ENCODE measurements around the gene CLK3.

CLK3 gene

DNA sequence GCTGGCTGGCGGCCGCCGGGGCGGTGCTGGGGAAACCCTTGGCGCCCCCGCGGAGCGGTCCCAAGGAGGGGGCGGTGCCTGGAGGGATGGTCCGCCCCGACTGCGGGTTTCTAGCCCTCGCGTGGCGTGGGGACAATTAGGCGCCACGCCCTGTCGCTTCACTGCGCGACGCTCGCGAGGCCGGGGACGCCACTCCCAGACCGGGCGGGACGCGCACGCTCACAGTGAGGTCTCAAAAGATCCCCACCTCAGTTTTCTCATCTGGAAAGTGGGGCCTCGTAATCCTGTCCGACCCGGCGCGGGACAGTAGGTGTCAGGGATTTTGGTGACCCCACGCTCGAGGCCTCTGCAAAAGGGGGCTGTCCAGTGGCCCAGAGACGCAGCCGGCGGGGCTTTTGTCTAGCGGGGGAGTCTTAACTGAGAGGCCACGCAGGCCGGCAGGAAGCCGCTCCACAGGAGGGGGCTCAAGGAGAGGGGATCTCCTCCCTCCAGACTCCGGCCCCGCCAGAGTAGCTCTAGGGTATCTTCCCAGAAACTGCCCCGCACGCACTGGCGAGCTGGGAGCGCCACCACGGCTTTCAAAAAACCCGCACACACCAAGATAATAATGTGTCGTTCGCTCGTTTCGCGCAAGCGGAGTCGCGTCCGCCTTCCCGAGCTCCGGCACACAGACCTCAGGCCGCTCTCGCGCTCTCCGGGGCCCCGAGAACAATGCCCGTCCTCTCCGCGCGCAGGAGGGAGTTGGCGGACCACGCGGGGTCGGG is 710 bp upstream of the CLK3 start:
- peak overlapping the region; percentile 87; the same call in 1 of the 2 replicates for H3K9ac ChIP-seq (ENCODE audit: low read depth, low read length)
- peak overlapping the region; percentile 97 for H3K4me3 ChIP-seq (ENCODE audit: low read length)
- peak overlapping the region; percentile 30 for H3K27ac ChIP-seq (ENCODE audit: low read length)
- H3K9me3 ChIP-seq (ENCODE audit: insufficient read depth, low read depth, low read length): no peaks in the 10 kb centered on the region
- peaks cover 7% of the 10 kb centered on the region for H3K4me1 ChIP-seq (ENCODE audit: insufficient read depth, low read length)
- H3K36me3 ChIP-seq (ENCODE audit: insufficient read depth, low read depth, low read length): peaks cover 11% of the 10 kb centered on the region
- H3K27me3 ChIP-seq (ENCODE audit: insufficient read depth, low read length): peaks cover 28% of the 10 kb centered on the region

GRCh38 chr15:74616366-74616939 is 817 bp downstream of the CLK3 start:
- no peaks in the 10 kb centered on the region for H3K9me3 ChIP-seq (ENCODE audit: insufficient read depth, low read depth, low read length)
- H3K4me1 ChIP-seq (ENCODE audit: insufficient read depth, low read length): peaks cover 7% of the 10 kb centered on the region
- peaks cover 26% of the 10 kb centered on the region for H3K36me3 ChIP-seq (ENCODE audit: insufficient read depth, low read depth, low read length)
- H3K27ac ChIP-seq (ENCODE audit: low read length): peak overlapping the region; percentile 52
- H3K27me3 ChIP-seq (ENCODE audit: insufficient read depth, low read length): peaks cover 28% of the 10 kb centered on the region
- peak overlapping the region; percentile 89 for H3K9ac ChIP-seq (ENCODE audit: low read depth, low read length)
- peak overlapping the region; percentile 97 for H3K4me3 ChIP-seq (ENCODE audit: low read length)

GRCh38 chr15:74616996-74617395 is 1.4 kb downstream of the CLK3 start:
- H3K4me1 ChIP-seq (ENCODE audit: insufficient read depth, low read length): peaks cover 7% of the 10 kb centered on the region
- H3K9me3 ChIP-seq (ENCODE audit: insufficient read depth, low read depth, low read length): no peaks in the 10 kb centered on the region
- H3K4me3 ChIP-seq (ENCODE audit: low read length): peak overlapping the region; percentile 97
- H3K9ac ChIP-seq (ENCODE audit: low read depth, low read length): no peak overlapping the region
- H3K27me3 ChIP-seq (ENCODE audit: insufficient read depth, low read length): peaks cover 23% of the 10 kb centered on the region
- peaks cover 32% of the 10 kb centered on the region for H3K36me3 ChIP-seq (ENCODE audit: insufficient read depth, low read depth, low read length)
- no peak overlapping the region for H3K27ac ChIP-seq (ENCODE audit: low read length)

DNA sequence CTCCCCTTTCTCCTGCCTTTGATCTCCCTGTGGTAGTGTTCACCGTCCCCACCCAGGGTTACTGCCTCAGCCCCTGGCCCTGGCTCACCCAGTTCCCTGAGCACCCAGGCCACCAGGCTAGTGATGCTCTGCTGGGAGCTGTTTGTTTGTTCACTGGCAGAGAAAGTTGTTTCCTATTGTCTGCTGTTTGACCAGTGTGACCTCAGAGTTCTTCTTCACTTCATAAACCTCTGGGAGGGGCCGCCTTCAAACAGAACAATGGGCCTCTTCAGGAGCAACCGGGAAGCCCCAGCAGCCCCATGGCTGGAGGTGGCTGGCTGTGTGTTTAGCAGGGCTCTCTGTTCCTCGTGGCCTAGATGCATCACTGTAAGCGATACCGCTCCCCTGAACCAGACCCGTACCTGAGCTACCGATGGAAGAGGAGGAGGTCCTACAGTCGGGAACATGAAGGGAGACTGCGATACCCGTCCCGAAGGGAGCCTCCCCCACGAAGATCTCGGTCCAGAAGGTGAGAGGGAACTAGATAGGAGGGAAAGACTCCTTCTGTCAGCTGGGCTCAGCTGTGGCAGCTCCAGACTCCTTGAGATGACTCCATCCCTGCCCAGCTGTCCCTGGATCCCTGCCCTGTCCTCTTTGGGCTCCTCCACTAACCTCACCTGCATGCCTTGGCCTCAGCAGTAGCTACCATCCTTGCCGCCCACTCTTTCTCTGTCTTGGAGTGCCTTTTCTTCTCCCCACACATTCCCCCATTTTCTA is 3.4 kb downstream of the CLK3 start:
- Histone ChIP-seq H3K27me3 (ENCODE audit: insufficient read depth, low read length) (peaks cover 3% of the 10 kb centered on the region; the same call in 1 of the 2 replicates), H3K4me3 (ENCODE audit: low read length) (no peak overlapping the region), H3K9ac (ENCODE audit: low read depth, low read length) (no peak overlapping the region)

DNA sequence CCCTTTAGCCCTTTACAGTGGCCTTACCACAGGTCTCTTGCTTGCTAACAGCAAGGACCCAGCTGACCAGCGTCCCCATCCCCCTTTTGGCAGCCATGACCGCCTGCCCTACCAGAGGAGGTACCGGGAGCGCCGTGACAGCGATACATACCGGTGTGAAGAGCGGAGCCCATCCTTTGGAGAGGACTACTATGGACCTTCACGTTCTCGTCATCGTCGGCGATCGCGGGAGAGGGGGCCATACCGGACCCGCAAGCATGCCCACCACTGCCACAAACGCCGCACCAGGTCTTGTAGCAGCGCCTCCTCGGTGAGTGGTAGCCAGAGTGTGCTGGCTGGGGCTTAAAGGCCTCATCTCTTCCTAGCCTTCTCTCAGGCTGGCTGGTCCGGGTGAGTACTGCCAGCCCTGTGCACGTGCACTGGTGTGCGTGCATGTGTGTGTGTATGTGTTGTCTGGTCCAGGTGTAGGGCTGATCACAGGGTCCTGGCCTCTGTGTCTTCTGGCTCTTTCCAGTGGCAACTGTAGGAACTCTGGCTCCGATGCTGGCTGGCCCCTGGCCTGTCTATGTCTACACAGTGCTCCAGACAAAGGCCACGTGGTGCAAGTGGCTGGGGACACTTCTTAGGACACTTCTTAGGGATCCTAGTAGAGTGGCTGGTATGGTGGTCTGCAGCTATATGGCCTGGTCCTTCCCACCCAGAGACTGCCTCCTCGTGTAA is 4.4 kb downstream of the CLK3 start:
- no peak overlapping the region for H3K9ac ChIP-seq (ENCODE audit: low read depth, low read length)
- H3K27me3 ChIP-seq (ENCODE audit: insufficient read depth, low read length): no peaks in the 10 kb centered on the region
- H3K4me1 ChIP-seq (ENCODE audit: insufficient read depth, low read length): peaks cover 7% of the 10 kb centered on the region
- H3K36me3 ChIP-seq (ENCODE audit: insufficient read depth, low read depth, low read length): peaks cover 62% of the 10 kb centered on the region
- H3K27ac ChIP-seq (ENCODE audit: low read length): no peak overlapping the region
- H3K9me3 ChIP-seq (ENCODE audit: insufficient read depth, low read depth, low read length): no peaks in the 10 kb centered on the region
- no peak overlapping the region for H3K4me3 ChIP-seq (ENCODE audit: low read length)

More for the DNA sequence above, 3.4 kb downstream of the CLK3 start:
- H3K36me3 ChIP-seq (ENCODE audit: insufficient read depth, low read depth, low read length): peaks cover 52% of the 10 kb centered on the region
- peaks cover 7% of the 10 kb centered on the region for H3K4me1 ChIP-seq (ENCODE audit: insufficient read depth, low read length)
- no peak overlapping the region for H3K27ac ChIP-seq (ENCODE audit: low read length)
- H3K9me3 ChIP-seq (ENCODE audit: insufficient read depth, low read depth, low read length): no peaks in the 10 kb centered on the region

DNA sequence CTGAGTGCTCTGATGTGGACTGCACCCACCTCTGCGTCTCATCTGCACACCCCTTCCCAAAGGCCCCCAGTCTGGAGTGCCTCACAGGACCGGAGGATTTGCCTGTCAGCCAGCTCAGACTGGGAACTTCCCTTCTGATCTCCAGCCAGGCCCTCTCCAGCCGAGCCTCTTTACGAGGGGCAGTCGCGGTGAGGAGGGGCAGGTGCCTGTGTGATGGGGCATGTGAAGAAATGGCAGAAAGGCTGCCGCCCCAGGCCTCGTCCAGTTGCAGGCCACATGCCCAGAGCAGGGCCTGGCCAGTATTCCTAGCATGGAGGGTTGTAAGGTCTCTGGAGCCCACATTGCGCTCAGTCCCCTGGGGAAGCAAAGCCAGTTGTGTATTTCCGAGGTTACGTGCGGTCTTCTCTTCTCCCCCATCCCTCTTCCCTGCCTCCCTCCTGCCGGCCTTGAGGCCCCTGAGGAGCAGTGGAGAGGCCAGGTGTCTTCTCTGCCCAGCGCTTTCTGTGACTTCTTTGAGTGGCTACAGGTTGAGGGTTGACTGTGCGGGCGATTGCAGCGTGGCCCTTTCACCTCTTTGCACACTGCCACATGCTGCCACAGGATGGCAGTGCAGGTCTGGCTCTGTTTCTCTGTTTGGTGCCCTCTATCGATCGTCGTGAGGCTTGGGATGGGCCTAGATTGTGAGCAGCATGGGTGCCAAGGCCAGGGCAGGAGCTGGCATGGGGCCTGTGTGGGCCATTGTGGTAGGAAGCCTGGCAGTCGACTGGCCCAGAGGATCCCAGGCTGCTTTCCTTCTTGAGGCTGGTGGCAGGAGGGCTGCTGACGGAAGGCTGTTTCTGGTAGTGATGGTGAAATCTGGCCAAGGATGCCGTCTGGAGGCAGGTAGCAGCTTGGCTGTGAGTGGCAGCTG is 5.3 kb downstream of the CLK3 start:
- Histone ChIP-seq H3K36me3 (ENCODE audit: insufficient read depth, low read depth, low read length) (peaks cover 71% of the 10 kb centered on the region), H3K4me1 (ENCODE audit: insufficient read depth, low read length) (peaks cover 7% of the 10 kb centered on the region), H3K27me3 (ENCODE audit: insufficient read depth, low read length) (no peaks in the 10 kb centered on the region), H3K9ac (ENCODE audit: low read depth, low read length) (no peak overlapping the region), H3K27ac (ENCODE audit: low read length) (no peak overlapping the region), H3K4me3 (ENCODE audit: low read length) (no peak overlapping the region), H3K9me3 (ENCODE audit: insufficient read depth, low read depth, low read length) (no peaks in the 10 kb centered on the region)

- H3K36me3 ChIP-seq (ENCODE audit: insufficient read depth, low read depth, low read length): peaks cover 77% of the 10 kb centered on the region
- H3K9ac ChIP-seq (ENCODE audit: low read depth, low read length): no peak overlapping the region
- peaks cover 6% of the 10 kb centered on the region for H3K4me1 ChIP-seq (ENCODE audit: insufficient read depth, low read length)
- no peaks in the 10 kb centered on the region for H3K9me3 ChIP-seq (ENCODE audit: insufficient read depth, low read depth, low read length)
- H3K27ac ChIP-seq (ENCODE audit: low read length): no peak overlapping the region
- H3K27me3 ChIP-seq (ENCODE audit: insufficient read depth, low read length): no peaks in the 10 kb centered on the region
- no peak overlapping the region for H3K4me3 ChIP-seq (ENCODE audit: low read length)
Measured at GRCh38 chr15:74621546-74621920, 5.9 kb downstream of the CLK3 start.

DNA sequence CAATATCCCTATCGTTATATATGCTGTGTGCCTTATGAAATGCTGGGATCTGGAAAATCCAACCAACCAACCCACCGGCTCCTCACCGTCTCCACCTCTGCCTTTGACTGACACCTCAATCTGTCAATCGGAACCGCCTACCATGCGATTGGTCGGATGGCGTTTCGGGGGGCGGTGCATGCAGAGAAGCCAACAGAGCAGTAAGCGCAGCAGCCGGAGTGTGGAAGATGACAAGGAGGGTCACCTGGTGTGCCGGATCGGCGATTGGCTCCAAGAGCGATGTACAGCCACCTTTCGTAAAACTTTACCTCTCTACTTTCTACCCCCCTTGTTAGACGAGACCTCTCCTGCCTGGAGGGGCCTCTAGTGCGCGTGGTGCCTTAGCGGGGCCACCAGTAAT is 6.3 kb downstream of the CLK3 start:
- Histone ChIP-seq H3K27me3 (ENCODE audit: insufficient read depth, low read length) (no peaks in the 10 kb centered on the region), H3K4me3 (ENCODE audit: low read length) (no peak overlapping the region), H3K4me1 (ENCODE audit: insufficient read depth, low read length) (peaks cover 2% of the 10 kb centered on the region; the same call in 1 of the 2 replicates), H3K36me3 (ENCODE audit: insufficient read depth, low read depth, low read length) (peaks cover 81% of the 10 kb centered on the region), H3K9me3 (ENCODE audit: insufficient read depth, low read depth, low read length) (no peaks in the 10 kb centered on the region), H3K27ac (ENCODE audit: low read length) (no peak overlapping the region), H3K9ac (ENCODE audit: low read depth, low read length) (no peak overlapping the region)

GRCh38 chr15:74622758-74623157 is 7.1 kb downstream of the CLK3 start:
- H3K9ac ChIP-seq (ENCODE audit: low read depth, low read length): no peak overlapping the region
- no peaks in the 10 kb centered on the region for H3K9me3 ChIP-seq (ENCODE audit: insufficient read depth, low read depth, low read length)
- no peaks in the 10 kb centered on the region for H3K27me3 ChIP-seq (ENCODE audit: insufficient read depth, low read length)
- peaks cover 89% of the 10 kb centered on the region for H3K36me3 ChIP-seq (ENCODE audit: insufficient read depth, low read depth, low read length)
- H3K27ac ChIP-seq (ENCODE audit: low read length): no peak overlapping the region
- H3K4me1 ChIP-seq (ENCODE audit: insufficient read depth, low read length): no peaks in the 10 kb centered on the region
- H3K4me3 ChIP-seq (ENCODE audit: low read length): no peak overlapping the region

GRCh38 chr15:74624020-74624602 is 8.5 kb downstream of the CLK3 start:
- H3K4me3 ChIP-seq (ENCODE audit: low read length): no peak overlapping the region
- H3K27ac ChIP-seq (ENCODE audit: low read length): no peak overlapping the region
- H3K36me3 ChIP-seq (ENCODE audit: insufficient read depth, low read depth, low read length): peaks cover 100% of the 10 kb centered on the region
- no peaks in the 10 kb centered on the region for H3K9me3 ChIP-seq (ENCODE audit: insufficient read depth, low read depth, low read length)
- H3K27me3 ChIP-seq (ENCODE audit: insufficient read depth, low read length): no peaks in the 10 kb centered on the region
- H3K4me1 ChIP-seq (ENCODE audit: insufficient read depth, low read length): no peaks in the 10 kb centered on the region
- H3K9ac ChIP-seq (ENCODE audit: low read depth, low read length): no peak overlapping the region

Measured in iPS-20b (cell line).